NCI-H1694 (cell line): ENCODE measurements around the gene CRYAB.
"Not testable (repeated sequence)": the region's sequence is repeated elsewhere in the genome, so short reads cannot be mapped to it uniquely, and the experiment has no call there.

ENCODE experiments used
- DNase-seq: peaks from one replicate; lab custom pipeline; 2025; lab: John Stamatoyannopoulos, UW

The CRYAB gene

GRCh38 chr11:111908639-111909305 is 2.8 kb downstream of the CRYAB start:
- DNase-seq = no peak

DNA sequence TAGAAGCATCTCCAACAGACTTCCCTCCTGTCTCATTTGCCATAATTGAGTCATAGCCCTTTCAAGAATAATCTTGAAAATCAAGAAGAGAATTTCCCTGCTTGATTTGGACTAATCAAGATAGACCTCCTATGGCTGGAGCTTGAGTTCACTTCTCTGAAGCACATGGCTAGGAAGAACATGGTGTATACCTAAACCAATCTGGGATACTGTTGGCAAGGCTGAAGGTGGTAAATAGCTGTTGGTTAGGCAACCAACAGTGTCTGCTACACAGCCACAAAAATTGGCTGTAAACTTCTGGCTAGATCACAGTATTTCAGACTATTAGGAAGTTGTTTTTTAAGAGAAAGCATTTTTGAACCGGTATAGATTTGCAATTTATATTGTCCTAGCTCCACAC is 4.9 kb downstream of the CRYAB start:
- no peak for DNase-seq

GRCh38 chr11:111905411-111905810 is 6.2 kb downstream of the CRYAB start:
- DNase-seq = no peak

DNA sequence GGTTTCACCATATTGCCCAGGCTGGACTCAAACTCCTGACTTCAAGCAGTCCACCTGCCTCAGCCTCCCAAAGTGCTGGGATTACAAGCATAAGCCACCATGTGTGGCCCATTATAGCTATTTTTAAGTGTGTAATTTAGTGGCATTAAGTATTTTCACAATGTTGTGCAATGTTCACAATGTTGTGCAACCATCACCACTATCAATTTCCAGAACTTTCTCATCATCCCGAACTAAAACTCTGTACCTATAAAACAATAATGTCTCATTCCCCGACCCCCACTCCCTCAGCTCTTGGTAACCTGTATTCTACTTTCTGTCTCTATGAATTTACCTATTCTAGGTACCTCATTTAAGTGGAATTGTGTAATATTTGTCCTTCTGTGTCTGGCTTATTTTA is 24.7 kb downstream of the CRYAB start:
- DNase-seq = no peak

GRCh38 chr11:111886032-111886431 is 25.5 kb downstream of the CRYAB start:
- no peak for DNase-seq

DNA sequence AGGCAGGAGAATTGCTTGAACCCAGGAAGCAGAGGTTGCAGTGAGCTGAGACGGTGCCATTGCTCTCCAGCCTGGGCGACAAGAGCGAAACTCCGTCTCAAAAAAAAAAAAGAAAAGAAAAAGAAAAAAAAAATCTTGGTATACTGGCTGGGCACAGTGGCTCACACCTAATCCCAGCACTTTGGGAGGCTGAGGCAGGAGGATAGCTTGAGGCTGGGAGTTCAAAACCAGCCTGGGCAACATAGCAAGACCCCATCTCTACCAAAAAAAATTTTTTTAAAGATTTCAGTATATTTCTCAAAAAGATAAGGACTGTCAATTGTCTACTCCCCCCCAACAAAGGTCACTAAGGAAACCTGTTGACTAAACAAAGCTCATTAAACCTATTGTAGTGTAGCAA is 26.5 kb downstream of the CRYAB start:
- not testable (repeated sequence) for DNase-seq

DNA sequence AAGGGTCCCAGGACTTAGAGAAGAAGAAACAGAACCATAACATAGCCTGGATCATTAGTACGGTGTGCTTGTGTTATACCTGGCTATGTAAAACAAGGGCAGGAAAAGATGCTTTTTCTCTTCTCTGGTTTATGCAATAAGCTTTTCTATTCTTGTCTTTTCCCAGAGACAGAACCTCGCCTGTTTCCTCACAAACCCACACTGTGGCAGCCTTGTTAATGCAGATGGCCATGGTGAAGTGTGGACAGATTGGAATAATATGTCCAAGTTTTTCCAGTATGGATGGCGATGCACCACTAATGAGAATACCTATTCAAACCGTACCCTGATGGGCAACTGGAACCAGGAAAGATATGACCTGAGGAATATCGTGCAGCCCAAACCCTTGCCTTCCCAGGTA is 29.4 kb downstream of the CRYAB start:
- no peak for DNase-seq

GRCh38 chr11:111879637-111879960 is 32.0 kb downstream of the CRYAB start:
- no peak for DNase-seq

DNA sequence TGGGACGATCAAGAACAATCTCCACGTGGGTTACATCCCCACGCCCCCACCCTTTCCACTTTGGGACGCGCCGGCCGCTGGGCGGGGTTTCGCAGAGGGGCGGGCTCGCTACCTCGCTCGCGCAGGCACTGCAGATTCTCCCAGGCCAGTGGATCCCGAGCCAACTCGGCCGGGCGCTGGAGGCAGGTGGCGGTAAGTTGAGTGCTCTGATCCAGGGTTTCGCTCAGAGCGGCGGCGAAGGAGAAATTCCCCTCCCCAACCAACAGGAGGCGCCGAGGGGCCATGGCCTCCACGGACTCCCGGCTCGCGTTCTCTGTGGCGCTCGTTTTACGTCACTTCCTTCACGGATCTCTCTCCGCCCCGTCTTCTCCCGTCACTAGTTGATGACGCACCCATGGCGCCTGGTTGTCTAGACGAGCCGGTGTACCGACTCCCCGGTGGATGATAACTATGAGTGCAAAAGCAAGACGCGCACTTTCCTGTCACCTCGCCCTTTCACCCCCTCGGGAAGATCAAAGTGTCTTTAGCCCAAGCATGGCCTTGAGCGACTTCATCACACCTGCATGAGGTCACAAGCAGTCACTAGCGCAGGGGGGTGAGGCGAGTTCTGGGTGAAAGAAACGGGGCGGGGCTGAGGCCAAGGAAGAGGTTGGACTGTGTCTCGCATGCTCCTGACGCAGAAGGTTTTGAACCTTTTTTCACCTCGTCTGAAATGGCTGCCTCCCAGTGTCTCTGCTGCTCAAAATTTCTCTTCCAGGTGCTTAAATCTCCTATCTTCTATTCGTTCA is 32.5 kb downstream of the CRYAB start, which contains the start of the genes CFAP68 and FDXACB1:
Gene CFAP68 (plus strand): TSS at position 693 of the 788 bp plus-strand sequence. CDS start 20 bp downstream, at position 713.
Gene FDXACB1 (minus strand): TSS at position 317 of the 788 bp plus-strand sequence. CDS start 33 bp downstream, at position 284.
- peak; percentile 72 for DNase-seq

DNA sequence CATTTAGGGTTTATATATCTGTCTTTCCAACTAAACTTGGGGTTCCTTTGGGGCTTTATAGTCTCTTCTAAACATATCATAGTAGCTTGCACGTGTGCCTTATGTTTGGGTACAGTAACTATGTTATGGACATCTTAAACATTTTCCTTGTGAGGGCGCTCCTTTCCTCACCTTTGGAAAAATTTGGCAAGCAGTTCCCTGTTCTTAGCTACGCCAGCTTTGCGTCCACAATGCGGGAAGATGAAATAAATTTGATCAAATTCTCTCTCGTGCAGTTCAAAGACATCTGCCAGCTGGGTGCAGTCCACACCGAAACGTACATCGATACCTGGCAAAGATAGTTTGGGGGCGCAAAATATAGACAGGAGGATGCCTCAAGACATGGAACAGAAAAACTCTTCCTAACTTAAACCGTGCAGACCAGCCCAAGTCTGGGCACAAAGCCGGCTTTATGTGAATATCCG is 33.2 kb downstream of the CRYAB start:
- no peak for DNase-seq

GRCh38 chr11:111871693-111872161 is 39.8 kb downstream of the CRYAB start:
- DNase-seq = no peak

DNA sequence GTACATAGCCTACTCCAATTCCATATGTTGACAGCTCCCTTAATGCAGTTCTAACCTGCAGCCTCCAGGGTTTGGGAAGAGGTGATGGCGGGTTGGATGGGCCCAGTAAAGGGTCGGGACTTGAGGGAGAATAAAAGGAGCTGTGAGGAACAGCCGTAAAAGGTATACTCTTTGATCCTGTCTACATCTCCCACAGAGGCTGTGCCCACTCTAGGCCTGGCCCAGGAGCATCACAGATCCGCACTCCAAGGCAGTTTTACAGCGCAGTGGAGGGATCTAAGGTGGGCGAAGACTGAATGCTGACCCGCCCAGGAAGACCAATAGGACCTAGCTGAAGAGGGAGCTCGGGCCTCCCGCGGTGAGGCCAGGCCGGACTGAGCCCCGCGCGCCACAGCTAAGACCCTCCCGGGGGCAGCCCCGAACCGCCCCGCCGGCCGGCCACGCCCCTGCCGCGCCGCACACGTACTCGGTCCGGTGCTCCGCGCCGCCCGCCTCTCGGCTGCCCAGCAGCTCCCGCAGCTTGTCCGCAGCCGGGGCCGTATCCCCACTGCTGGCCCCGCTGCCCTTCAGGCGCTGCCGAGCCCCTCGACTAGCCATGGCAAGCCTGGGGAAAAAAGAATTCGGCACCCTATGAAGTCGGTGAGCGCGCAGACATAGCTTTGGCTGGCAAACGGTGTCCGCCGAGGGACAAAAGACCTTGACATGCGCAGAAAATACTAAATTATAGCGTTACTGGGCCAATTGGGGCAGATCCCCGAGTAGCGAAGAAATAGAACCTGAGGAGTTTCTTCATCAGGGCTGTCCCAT is 40.5 kb downstream of the CRYAB start, which contains the start of gene ALG9:
Gene ALG9 (minus strand): TSS at position 696 of the 807 bp plus-strand sequence. CDS start 99 bp downstream, at position 597.
- peak; percentile 19 for DNase-seq

DNA sequence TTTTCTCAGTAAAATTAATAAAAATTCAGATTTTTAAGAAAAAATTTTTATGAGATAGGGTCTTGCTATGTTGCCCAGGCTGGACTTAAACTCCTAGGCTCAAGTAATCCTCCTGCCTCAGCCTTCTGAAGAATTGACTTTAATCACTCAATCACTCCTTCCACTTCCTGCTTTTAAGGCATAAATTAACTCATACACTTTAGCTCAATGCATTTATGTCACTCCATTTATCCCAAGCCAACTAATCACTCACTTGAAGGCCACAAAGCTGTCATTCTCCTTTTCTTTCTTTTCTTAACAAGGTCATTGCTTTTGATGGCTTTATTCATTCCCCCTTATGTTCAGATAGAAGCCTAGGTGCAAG is 41.1 kb downstream of the CRYAB start:
- DNase-seq = no peak

DNA sequence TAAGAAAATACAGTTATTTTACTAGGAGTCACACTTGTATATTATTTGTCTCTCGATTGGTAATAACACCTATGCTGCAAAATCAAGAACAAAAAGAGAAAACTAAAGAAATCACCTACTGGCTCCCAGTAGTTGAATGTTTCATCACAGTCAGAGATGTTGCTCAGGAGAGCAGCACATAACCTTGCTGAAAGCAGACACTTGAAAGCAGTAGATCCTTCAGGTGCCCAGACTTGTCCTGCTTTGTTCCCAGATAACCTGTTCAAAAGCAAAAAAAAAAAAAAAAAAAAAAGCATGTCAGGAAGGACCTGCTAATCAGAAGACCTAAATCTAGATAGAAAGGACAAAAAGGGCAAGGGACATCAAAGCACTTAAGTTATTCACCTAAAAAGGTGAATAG is 41.5 kb downstream of the CRYAB start:
- no peak for DNase-seq

DNA sequence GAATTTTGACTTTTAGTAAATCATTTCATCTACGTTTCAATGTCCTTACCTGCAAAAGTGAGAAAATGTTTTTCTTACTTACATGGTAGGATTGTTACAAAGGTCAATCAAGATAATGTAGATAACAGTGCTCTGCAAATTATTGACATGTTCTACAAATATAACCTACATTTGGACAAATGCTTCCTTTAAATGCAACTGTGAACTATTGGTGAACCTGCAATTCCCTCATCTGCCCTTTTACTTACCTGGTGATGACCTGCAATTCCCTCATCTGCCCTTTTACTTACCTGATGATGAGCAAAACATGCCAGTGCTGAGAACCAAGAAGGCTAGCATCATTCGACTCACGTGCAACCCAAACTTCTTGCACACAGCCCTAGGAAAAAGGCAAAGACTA is 51.3 kb downstream of the CRYAB start:
- no peak for DNase-seq
